Thoracic aorta endothelial cell (primary cell): Measurements from ENCODE around the gene SLITRK6. TPM values are rescaled to one million over a fixed set of nuclear protein-coding genes. Genes with fewer than 3 reads are reported as not detected.

Experiments
- total RNA-seq: library from RNA; depleted of rRNA; stranded (reverse); fragments of >200 nt; gene quantifications from 2 replicates; pipeline ENCODE4 v1.2.3, GENCODE V29; 2012

SLITRK6 gene, protein sequence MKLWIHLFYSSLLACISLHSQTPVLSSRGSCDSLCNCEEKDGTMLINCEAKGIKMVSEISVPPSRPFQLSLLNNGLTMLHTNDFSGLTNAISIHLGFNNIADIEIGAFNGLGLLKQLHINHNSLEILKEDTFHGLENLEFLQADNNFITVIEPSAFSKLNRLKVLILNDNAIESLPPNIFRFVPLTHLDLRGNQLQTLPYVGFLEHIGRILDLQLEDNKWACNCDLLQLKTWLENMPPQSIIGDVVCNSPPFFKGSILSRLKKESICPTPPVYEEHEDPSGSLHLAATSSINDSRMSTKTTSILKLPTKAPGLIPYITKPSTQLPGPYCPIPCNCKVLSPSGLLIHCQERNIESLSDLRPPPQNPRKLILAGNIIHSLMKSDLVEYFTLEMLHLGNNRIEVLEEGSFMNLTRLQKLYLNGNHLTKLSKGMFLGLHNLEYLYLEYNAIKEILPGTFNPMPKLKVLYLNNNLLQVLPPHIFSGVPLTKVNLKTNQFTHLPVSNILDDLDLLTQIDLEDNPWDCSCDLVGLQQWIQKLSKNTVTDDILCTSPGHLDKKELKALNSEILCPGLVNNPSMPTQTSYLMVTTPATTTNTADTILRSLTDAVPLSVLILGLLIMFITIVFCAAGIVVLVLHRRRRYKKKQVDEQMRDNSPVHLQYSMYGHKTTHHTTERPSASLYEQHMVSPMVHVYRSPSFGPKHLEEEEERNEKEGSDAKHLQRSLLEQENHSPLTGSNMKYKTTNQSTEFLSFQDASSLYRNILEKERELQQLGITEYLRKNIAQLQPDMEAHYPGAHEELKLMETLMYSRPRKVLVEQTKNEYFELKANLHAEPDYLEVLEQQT
- total RNA-seq, result not detected in 2 replicates

DNA sequence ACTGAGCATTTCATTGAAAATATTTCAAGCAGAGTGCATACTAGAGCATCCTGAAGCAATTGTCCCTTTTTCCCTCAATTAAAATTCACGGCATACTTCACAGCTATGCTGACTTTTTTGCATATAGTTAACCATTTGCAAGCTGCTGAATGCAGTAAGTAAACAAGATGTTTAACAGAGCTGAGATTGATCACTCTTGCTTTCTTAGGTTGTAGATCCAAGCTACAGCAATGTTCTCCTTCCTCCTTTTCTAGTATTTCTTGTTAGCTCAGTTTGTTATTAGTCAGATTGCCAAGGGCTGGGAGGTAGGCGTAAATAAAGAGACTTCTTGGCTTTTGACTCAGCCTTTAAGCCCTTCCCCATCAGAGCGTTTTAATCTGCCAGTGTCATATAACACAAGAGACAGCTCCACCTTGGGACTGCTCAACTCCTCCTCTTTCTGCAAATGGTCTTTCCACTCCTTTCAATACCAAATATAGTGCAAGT lies at the start of gene SLITRK6:
Gene SLITRK6, minus strand, starts transcription at position 323 of the 486 bp plus-strand sequence. CDS start 2,911 bp downstream, outside the sequence.

